HepG2 (cell line): Measurements from ENCODE around the gene ADI1. TPM values are rescaled to one million over a fixed set of nuclear protein-coding genes. Genes with fewer than 3 reads are reported as not detected.

Experiments used
- CBFB ChIP-seq: sonication (generic); formaldehyde crosslinking; IDR thresholded peaks from 2 replicates; pipeline ENCODE4 v1.4.0; 2020; ENCODE audit warnings: missing genetic modification reagents
- GATA4 ChIP-seq: sonication (generic); IDR thresholded peaks from 2 replicates; pipeline ENCODE4 v1.6.1; 2016; ENCODE audit warnings: antibody characterized with exemption, low read depth, borderline replicate concordance
- GPN1 ChIP-seq: sonication (generic); formaldehyde crosslinking; IDR thresholded peaks from 2 replicates; pipeline ENCODE4 v1.5.1; 2020; ENCODE audit warnings: missing genetic modification reagents, borderline replicate concordance
- JDP2 ChIP-seq: sonication (generic); formaldehyde crosslinking; IDR thresholded peaks from 2 replicates; pipeline ENCODE4 v1.8.1; 2022; ENCODE audit warnings: missing genetic modification reagents, borderline replicate concordance
- KAT7 ChIP-seq: IDR thresholded peaks from 2 replicates; pipeline ENCODE4 v1.6.1; 2018; ENCODE audit warnings: borderline replicate concordance, missing compliant biosample characterization
- MAFF ChIP-seq: IDR thresholded peaks from 2 replicates; pipeline ENCODE4 v1.6.1; 2011; ENCODE audit warnings: low read depth, low read length, improper control_type of control experiment
- MATR3 ChIP-seq: sonication (generic); formaldehyde crosslinking; IDR thresholded peaks from 2 replicates; pipeline ENCODE4 v1.4.0; 2020; ENCODE audit warnings: missing genetic modification reagents
- MAZ ChIP-seq, 2 experiments: sonication (generic) in 1 of 2; formaldehyde crosslinking in 1 of 2; IDR thresholded peaks; 2 replicates each; pipeline versions ENCODE4 v1.5.0 to v1.6.1; 2012 to 2020; ENCODE audit warnings: low read depth in 2 of 2, mild to moderate bottlenecking in 2 of 2, borderline replicate concordance in 1 of 2, improper control_type of control experiment in 1 of 2, low read length in 1 of 2, missing genetic modification reagents in 1 of 2, moderate library complexity in 1 of 2
- SKI ChIP-seq: fragments of 450-650 bp; IDR thresholded peaks from one replicate; pipeline ENCODE4 v1.6.1; 2018; ENCODE audit warnings: mild to moderate bottlenecking; ENCODE audit not compliant: partially characterized antibody
- SRSF4 ChIP-seq: fragments of 200-400 bp; formaldehyde crosslinking; IDR thresholded peaks from one replicate; pipeline ENCODE4 v1.6.1; 2018; ENCODE audit warnings: mild to moderate bottlenecking, low read depth, low read length, moderate library complexity; ENCODE audit not compliant: poor library complexity, severe bottlenecking
- SRSF9 ChIP-seq: fragments of 200-400 bp; formaldehyde crosslinking; IDR thresholded peaks from 2 replicates; pipeline ENCODE4 v1.6.1; 2018; ENCODE audit warnings: borderline replicate concordance, mild to moderate bottlenecking, low read depth, low read length; ENCODE audit not compliant: insufficient read depth, poor library complexity, severe bottlenecking
- TCF7 ChIP-seq: sonication (generic); IDR thresholded peaks from 2 replicates; pipeline ENCODE4 v1.6.1; 2016; ENCODE audit warnings: antibody characterized with exemption, low read depth
- THYN1 ChIP-seq: sonication (generic); formaldehyde crosslinking; IDR thresholded peaks from 2 replicates; pipeline ENCODE4 v1.8.1; 2023; ENCODE audit warnings: low read depth, mild to moderate bottlenecking, moderate library complexity, missing genetic modification reagents, borderline replicate concordance
- ZNF281 ChIP-seq: sonication (generic); formaldehyde crosslinking; IDR thresholded peaks from 2 replicates; pipeline ENCODE4 v1.4.0; 2020; ENCODE audit warnings: missing genetic modification reagents, borderline replicate concordance
- ZNF33B ChIP-seq: sonication (generic); formaldehyde crosslinking; IDR thresholded peaks from 2 replicates; pipeline ENCODE4 v1.5.1; 2020; ENCODE audit warnings: mild to moderate bottlenecking, missing genetic modification reagents
- ZNF431 ChIP-seq: sonication (generic); formaldehyde crosslinking; IDR thresholded peaks from 2 replicates; pipeline ENCODE4 v1.9.0; 2022; ENCODE audit warnings: missing genetic modification reagents, low read depth, mild to moderate bottlenecking, borderline replicate concordance
- ZSCAN22 ChIP-seq: sonication (generic); formaldehyde crosslinking; IDR thresholded peaks from 2 replicates; pipeline ENCODE4 v1.4.0; 2020; ENCODE audit warnings: mild to moderate bottlenecking, missing genetic modification reagents
- polyA plus RNA-seq, 8 experiments: library from polyadenylated mRNA; depleted of rRNA in 3 of 8; stranded (reverse) in 7 of 8; unstranded in 1 of 8; fragments of >200 nt; fragmentation: Illumina TruSeq in 4 of 8; extraction: Trizol in 4 of 8; gene quantifications; 2 replicates each; pipeline versions ENCODE4 v1.2.1 to v1.2.3, GENCODE V29; 2011 to 2016; ENCODE audit warnings: low read depth in 4 of 8, missing spikeins in 1 of 8, mixed read lengths in 1 of 8; ENCODE audit not compliant: insufficient read depth in 1 of 8
- total RNA-seq, 5 experiments: library from RNA; depleted of rRNA; stranded (reverse); fragments of >200 nt; fragmentation: Illumina TruSeq; extraction: Trizol; gene quantifications; 2 replicates each; pipeline ENCODE4 v1.2.3, GENCODE V29; 2016; ENCODE audit warnings: low read depth in 1 of 5
- TF ChIP-seq, protein P1 (sequence below), 2 experiments: sonication (generic) in 1 of 2; formaldehyde crosslinking in 1 of 2; IDR thresholded peaks; 2 replicates each; pipeline versions ENCODE4 v1.4.0 to v1.6.1; 2016 to 2020; ENCODE audit warnings: borderline replicate concordance in 1 of 2, low read depth in 1 of 2, mild to moderate bottlenecking in 1 of 2, missing genetic modification reagents in 1 of 2
- TF ChIP-seq, protein P2 (sequence below): sonication (generic); formaldehyde crosslinking; IDR thresholded peaks from 2 replicates; pipeline ENCODE4 v1.4.0; 2020; ENCODE audit warnings: low read depth, mild to moderate bottlenecking, missing genetic modification reagents

The ADI1 gene
- total and polyA plus RNA-seq, 2 of the 13 experiments (the other 11 are each of a cell fraction or from before 2014, with no cell fraction given), result 28.7 to 123 TPM

DNA sequence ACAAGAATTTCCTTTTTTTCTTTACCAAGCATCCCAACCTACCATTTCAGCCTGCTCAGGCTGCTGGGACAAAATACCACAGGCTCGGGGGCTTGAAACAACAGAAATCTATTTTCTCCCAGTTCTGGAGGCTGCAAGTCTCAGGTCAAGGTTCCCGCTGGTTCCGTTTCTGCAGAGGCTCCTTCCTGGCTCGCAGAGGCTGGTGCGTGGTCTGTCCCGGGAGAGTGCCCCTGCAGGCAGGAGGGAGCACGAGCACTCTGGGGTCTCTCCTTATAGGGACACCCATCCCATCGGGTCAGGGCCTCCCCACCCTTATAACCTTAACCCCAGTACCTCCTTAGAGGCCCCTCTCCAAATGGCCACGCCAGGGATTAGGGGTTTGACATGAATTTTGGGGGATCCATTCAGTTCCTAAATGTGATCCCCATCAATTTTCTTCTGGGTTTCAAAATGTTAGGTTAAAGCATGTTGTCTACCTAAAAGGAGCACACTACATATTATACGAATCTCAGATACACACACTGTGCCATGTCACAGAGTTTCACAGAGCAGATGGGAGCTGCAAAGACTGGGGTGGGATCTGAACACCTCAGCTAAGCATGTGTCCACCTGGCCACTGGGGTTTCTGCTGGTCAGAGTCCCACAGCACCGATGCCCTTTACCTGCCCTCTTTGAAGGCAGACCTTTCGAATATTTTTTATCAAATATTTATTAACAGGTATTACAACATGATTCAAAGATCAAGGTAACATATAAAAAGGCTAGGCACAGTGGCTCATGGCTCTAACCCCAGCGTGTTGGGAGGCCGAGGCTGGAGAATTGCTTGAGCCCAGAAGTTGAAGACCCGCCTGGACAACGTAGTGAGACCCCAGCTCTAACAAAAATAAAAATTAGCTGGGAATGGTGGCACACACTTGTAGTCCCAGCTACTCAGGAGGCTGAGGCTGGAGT lies 17.6 kb upstream of the ADI1 start (continued):
- TF ChIP-seq TCF7 (no peak), CBFB (CRISPR knock-in tag) (peak; percentile 29; the same call in 1 of the 2 replicates), SRSF4 (no peak), GPN1 (CRISPR knock-in tag) (no peak), KAT7 (CRISPR knock-in tag) (no peak; the same call in 1 of the 2 replicates), GATA4 (no peak), MATR3 (no peak), THYN1 (CRISPR knock-in tag) (no peak), ZSCAN22 (CRISPR knock-in tag) (no peak), ZNF431 (CRISPR knock-in tag) (no peak), MAZ (IDR thresholded peaks at IDR 0.05; ENCODE audit: borderline replicate concordance, low read depth, low read length) (peak; percentile 54; the same call in 1 of the 2 replicates), MAZ (CRISPR knock-in tag; IDR thresholded peaks at IDR 0.05; ENCODE audit: low read depth) (no peak), SRSF9 (no peak), JDP2 (CRISPR knock-in tag) (no peak), ZNF33B (no peak), SKI (no peak), MAFF (no peak), ZNF281 (CRISPR knock-in tag) (no peak)
- TF ChIP-seq, protein P1, sequence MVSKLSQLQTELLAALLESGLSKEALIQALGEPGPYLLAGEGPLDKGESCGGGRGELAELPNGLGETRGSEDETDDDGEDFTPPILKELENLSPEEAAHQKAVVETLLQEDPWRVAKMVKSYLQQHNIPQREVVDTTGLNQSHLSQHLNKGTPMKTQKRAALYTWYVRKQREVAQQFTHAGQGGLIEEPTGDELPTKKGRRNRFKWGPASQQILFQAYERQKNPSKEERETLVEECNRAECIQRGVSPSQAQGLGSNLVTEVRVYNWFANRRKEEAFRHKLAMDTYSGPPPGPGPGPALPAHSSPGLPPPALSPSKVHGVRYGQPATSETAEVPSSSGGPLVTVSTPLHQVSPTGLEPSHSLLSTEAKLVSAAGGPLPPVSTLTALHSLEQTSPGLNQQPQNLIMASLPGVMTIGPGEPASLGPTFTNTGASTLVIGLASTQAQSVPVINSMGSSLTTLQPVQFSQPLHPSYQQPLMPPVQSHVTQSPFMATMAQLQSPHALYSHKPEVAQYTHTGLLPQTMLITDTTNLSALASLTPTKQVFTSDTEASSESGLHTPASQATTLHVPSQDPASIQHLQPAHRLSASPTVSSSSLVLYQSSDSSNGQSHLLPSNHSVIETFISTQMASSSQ (IDR thresholded peaks at IDR 0.05; ENCODE audit: low read depth), result no peak
- TF ChIP-seq, protein P1 (CRISPR knock-in tag; IDR thresholded peaks at IDR 0.05; ENCODE audit: borderline replicate concordance), result peak; percentile 74; the same call in 1 of the 2 replicates
- TF ChIP-seq, protein P2, sequence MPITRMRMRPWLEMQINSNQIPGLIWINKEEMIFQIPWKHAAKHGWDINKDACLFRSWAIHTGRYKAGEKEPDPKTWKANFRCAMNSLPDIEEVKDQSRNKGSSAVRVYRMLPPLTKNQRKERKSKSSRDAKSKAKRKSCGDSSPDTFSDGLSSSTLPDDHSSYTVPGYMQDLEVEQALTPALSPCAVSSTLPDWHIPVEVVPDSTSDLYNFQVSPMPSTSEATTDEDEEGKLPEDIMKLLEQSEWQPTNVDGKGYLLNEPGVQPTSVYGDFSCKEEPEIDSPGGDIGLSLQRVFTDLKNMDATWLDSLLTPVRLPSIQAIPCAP, result no peak
